SU-DHL-6 (cell line): ENCODE measurements around the gene SNRNP200.

Source experiments
- H2AFZ ChIP-seq: fragments of 200-600 bp; sonication (generic); 2 replicates; pipeline ENCODE4 v1.6.1; 2014; ENCODE audit warnings: low read depth, mild to moderate bottlenecking, moderate library complexity, mixed read lengths, antibody characterized with exemption, low read length; ENCODE audit not compliant: severe bottlenecking
- H3F3A ChIP-seq: fragments of 200-600 bp; shearing (Covaris generic); 2 replicates; pipeline ENCODE4 v1.6.0; 2016; ENCODE audit warnings: antibody characterized with exemption, mild to moderate bottlenecking; ENCODE audit not compliant: insufficient read depth
- H3K27ac ChIP-seq: fragments of 200-600 bp; sonication (generic); 2 replicates; pipeline ENCODE4 v1.5.1; 2016; ENCODE audit warnings: low read depth, mild to moderate bottlenecking, low read length, moderate library complexity, mixed read lengths
- H3K27me3 ChIP-seq: fragments of 200-600 bp; sonication (generic), shearing (Covaris generic); 2 replicates; pipeline ENCODE4 v1.6.0; 2014; ENCODE audit warnings: mild to moderate bottlenecking, low read length
- H3K36me3 ChIP-seq: fragments of 200-600 bp; sonication (generic); 2 replicates; pipeline ENCODE4 v1.6.1; 2014; ENCODE audit warnings: mild to moderate bottlenecking, low read length, mixed read lengths
- H3K4me2 ChIP-seq: fragments of 300-600, 200-600 bp; shearing (Covaris generic), sonication (generic); 2 replicates; pipeline ENCODE4 v1.6.0; 2014; ENCODE audit warnings: low read length, low read depth, mild to moderate bottlenecking; ENCODE audit not compliant: poor library complexity, severe bottlenecking
- H3K4me3 ChIP-seq: fragments of 200-600 bp; sonication (generic); 2 replicates; pipeline ENCODE4 v1.5.1; 2014; ENCODE audit warnings: antibody characterized with exemption, low read length, mild to moderate bottlenecking, mixed read lengths; ENCODE audit not compliant: insufficient read depth, poor library complexity, severe bottlenecking
- H3K79me2 ChIP-seq: fragments of 200-600 bp; sonication (generic); 2 replicates; pipeline ENCODE4 v1.6.1; 2014; ENCODE audit warnings: mild to moderate bottlenecking, low read length, moderate library complexity; ENCODE audit not compliant: insufficient read depth
- H3K9ac ChIP-seq: fragments of 200-600 bp; sonication (generic); 2 replicates; pipeline ENCODE4 v1.7.0; 2014; ENCODE audit warnings: mild to moderate bottlenecking, low read length
- H3K9me2 ChIP-seq: fragments of 200-600 bp; sonication (generic); replicated peaks from 2 replicates; pipeline ENCODE4 v1.6.1; 2014; ENCODE audit warnings: low read length; ENCODE audit not compliant: insufficient read depth
- H3K9me3 ChIP-seq: fragments of 200-600 bp; sonication (generic); 2 replicates; pipeline ENCODE4 v1.6.1; 2014; ENCODE audit warnings: low read length, mixed read lengths; ENCODE audit not compliant: insufficient read depth
- H4K20me1 ChIP-seq: fragments of 200-600 bp; sonication (generic); 2 replicates; pipeline ENCODE4 v1.6.1; 2014; ENCODE audit warnings: low read depth, mild to moderate bottlenecking, antibody characterized with exemption, low read length, moderate library complexity, mixed read lengths
- EZH2phosphoT487 ChIP-seq: fragments of 200-600 bp; sonication (generic), shearing (Covaris generic); conservative IDR thresholded peaks from 2 replicates; pipeline ENCODE4 v1.6.1; 2018; ENCODE audit warnings: mild to moderate bottlenecking, antibody characterized with exemption, low read length, moderate library complexity, mixed read lengths
- TF ChIP-seq, protein P1 (sequence below): fragments of 200-600 bp; sonication (generic); IDR thresholded peaks from one replicate; pipeline ENCODE4 v1.5.1; 2017; ENCODE audit warnings: antibody characterized with exemption, mild to moderate bottlenecking, low read length, moderate library complexity; ENCODE audit not compliant: insufficient read depth, poor library complexity, severe bottlenecking

SNRNP200 gene

GRCh38 chr2:96276787-96277499 lies 28.4 kb downstream of the SNRNP200 start:
- peaks cover 13% of the 10 kb centered on the region; the same call in 1 of the 2 replicates for H3K36me3 ChIP-seq
- H3K4me3 ChIP-seq = no peak overlapping the region
- H4K20me1 ChIP-seq = no peaks in the 10 kb centered on the region
- H3K9me3 ChIP-seq = no peaks in the 10 kb centered on the region
- H3K27ac ChIP-seq = no peak overlapping the region
- no peak for TF ChIP-seq EZH2phosphoT487
- TF ChIP-seq, protein P1, sequence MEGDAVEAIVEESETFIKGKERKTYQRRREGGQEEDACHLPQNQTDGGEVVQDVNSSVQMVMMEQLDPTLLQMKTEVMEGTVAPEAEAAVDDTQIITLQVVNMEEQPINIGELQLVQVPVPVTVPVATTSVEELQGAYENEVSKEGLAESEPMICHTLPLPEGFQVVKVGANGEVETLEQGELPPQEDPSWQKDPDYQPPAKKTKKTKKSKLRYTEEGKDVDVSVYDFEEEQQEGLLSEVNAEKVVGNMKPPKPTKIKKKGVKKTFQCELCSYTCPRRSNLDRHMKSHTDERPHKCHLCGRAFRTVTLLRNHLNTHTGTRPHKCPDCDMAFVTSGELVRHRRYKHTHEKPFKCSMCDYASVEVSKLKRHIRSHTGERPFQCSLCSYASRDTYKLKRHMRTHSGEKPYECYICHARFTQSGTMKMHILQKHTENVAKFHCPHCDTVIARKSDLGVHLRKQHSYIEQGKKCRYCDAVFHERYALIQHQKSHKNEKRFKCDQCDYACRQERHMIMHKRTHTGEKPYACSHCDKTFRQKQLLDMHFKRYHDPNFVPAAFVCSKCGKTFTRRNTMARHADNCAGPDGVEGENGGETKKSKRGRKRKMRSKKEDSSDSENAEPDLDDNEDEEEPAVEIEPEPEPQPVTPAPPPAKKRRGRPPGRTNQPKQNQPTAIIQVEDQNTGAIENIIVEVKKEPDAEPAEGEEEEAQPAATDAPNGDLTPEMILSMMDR = no peak
- no peak overlapping the region for H3K4me2 ChIP-seq
- H2AFZ ChIP-seq = no peak overlapping the region
- no peaks in the 10 kb centered on the region for H3K27me3 ChIP-seq
- no peak overlapping the region for H3K9ac ChIP-seq
- no peaks in the 10 kb centered on the region for H3K9me2 ChIP-seq
- H3F3A ChIP-seq = peaks cover 21% of the 10 kb centered on the region
- H3K79me2 ChIP-seq = no peaks in the 10 kb centered on the region

- H3K9me3 ChIP-seq = no peaks in the 10 kb centered on the region
- H3K36me3 ChIP-seq = 0 out of 2 replicates have a peak, but pooled peaks cover 4% of the 10 kb centered on the region
- no peak overlapping the region for H3K27ac ChIP-seq
- H2AFZ ChIP-seq = no peak overlapping the region
- H3K79me2 ChIP-seq = no peaks in the 10 kb centered on the region
- TF ChIP-seq, protein P1 = no peak
- no peak for TF ChIP-seq EZH2phosphoT487
- H3F3A ChIP-seq = peaks cover 29% of the 10 kb centered on the region
- no peaks in the 10 kb centered on the region for H3K9me2 ChIP-seq
- no peak overlapping the region for H3K4me2 ChIP-seq
- no peak overlapping the region for H3K9ac ChIP-seq
- H3K27me3 ChIP-seq = no peaks in the 10 kb centered on the region
- no peaks in the 10 kb centered on the region for H4K20me1 ChIP-seq
- no peak overlapping the region for H3K4me3 ChIP-seq
Observed at GRCh38 chr2:96274355-96275056, 30.8 kb downstream of the SNRNP200 start.

- H3K36me3 ChIP-seq = peaks cover 5% of the 10 kb centered on the region; the same call in 1 of the 2 replicates
Observed at GRCh38 chr2:96273763-96274162, 31.6 kb downstream of the SNRNP200 start.

DNA sequence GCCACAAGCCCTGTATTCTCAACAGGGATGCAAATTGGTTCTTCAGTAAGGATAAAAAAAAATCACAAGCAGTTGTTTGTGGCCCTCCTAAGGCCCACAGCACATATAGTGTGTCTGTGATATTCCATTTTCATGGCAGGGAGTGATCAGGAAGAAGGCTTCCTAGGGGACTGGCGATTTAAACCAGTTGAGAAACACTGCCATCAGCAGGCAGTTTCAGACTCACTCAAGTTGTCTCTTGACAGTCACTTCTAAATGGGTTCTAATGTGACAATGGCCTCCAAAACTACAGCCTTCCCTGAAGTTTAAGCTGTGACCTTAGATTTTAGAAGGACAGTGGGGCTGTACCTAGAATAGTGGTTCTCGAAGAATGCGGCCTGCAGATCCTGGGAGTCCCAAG lies 33.4 kb downstream of the SNRNP200 start:
- H3K27me3 ChIP-seq = no peaks in the 10 kb centered on the region
- peaks cover 5% of the 10 kb centered on the region; the same call in 1 of the 2 replicates for H3K36me3 ChIP-seq
- H3K9me3 ChIP-seq = no peaks in the 10 kb centered on the region
- peaks cover 10% of the 10 kb centered on the region for H3K79me2 ChIP-seq
- no peak overlapping the region for H3K4me2 ChIP-seq
- TF ChIP-seq EZH2phosphoT487 = no peak
- TF ChIP-seq, protein P1 = no peak
- H2AFZ ChIP-seq = no peak overlapping the region
- no peak overlapping the region for H3K9ac ChIP-seq
- H3K27ac ChIP-seq = no peak overlapping the region
- H4K20me1 ChIP-seq = no peaks in the 10 kb centered on the region
- H3K4me3 ChIP-seq = no peak overlapping the region
- H3K9me2 ChIP-seq = no peaks in the 10 kb centered on the region
- peaks cover 29% of the 10 kb centered on the region for H3F3A ChIP-seq

More at GRCh38 chr2:96273763-96274162, 31.6 kb downstream of the SNRNP200 start:
- Histone ChIP-seq H4K20me1 (no peaks in the 10 kb centered on the region), H3K27ac (no peak overlapping the region), H3K79me2 (no peaks in the 10 kb centered on the region), H3K9ac (no peak overlapping the region), H3K27me3 (no peaks in the 10 kb centered on the region), H2AFZ (no peak overlapping the region), H3K9me3 (no peaks in the 10 kb centered on the region), H3F3A (peaks cover 29% of the 10 kb centered on the region), H3K4me2 (no peak overlapping the region), H3K9me2 (no peaks in the 10 kb centered on the region), H3K4me3 (no peak overlapping the region)
- no peak for TF ChIP-seq EZH2phosphoT487
